ENCODE data around the gene FOXK2.

GRCh38 chr17:82495844-82496528 is 23.5 kb upstream of the FOXK2 start:
- TF ChIP-seq MAX (IDR thresholded peaks at IDR 0.05; ENCODE audit: insufficient read depth, insufficient read length) (no peak), EZH2 (IDR thresholded peaks at IDR 0.05; ENCODE audit: borderline replicate concordance, low read depth, low read length, severe bottlenecking) (no peak), POLR2A (IDR thresholded peaks at IDR 0.05; ENCODE audit: low read depth, low read length) (no peak), CTCF (IDR thresholded peaks at IDR 0.05; ENCODE audit: extremely low read depth in 1 of 2, insufficient read depth in 1 of 2, low read depth in 1 of 2, low read length in 2 of 2) (no peak), POLR2AphosphoS5 (IDR thresholded peaks at IDR 0.05; ENCODE audit: insufficient read depth, low read depth, low read length) (no peak)

All from endothelial cell of umbilical vein (primary cell).